Activated naive CD8-positive, alpha-beta T cell treated with anti-CD3 and anti-CD28 coated beads, Interleukin-2, amount 50 U/mL, for 16 hours (primary cell): ENCODE results near the gene CADPS.

Source experiments
- DNase-seq: peaks from one replicate; pipeline ENCODE4 v3.0.0-alpha.2; 2020; ENCODE audit warnings: low read depth, low spot score

The CADPS gene

GRCh38 chr3:62749657-62750056, 125.6 kb downstream of the CADPS start:
- DNase-seq = no peak

- no peak for DNase-seq
These were observed 126.1 kb downstream of the CADPS start for GRCh38 chr3:62749130-62749529.

GRCh38 chr3:62737449-62737848, 137.8 kb downstream of the CADPS start:
- DNase-seq = no peak

GRCh38 chr3:62735510-62735909, 139.7 kb downstream of the CADPS start:
- no peak for DNase-seq

- no peak for DNase-seq
These were observed 142.9 kb downstream of the CADPS start for GRCh38 chr3:62732183-62732904.

- DNase-seq = no peak
These were observed 147.2 kb downstream of the CADPS start for GRCh38 chr3:62727981-62728380.

GRCh38 chr3:62727536-62727935, 147.7 kb downstream of the CADPS start:
- DNase-seq = no peak

GRCh38 chr3:62724503-62724902, 150.7 kb downstream of the CADPS start:
- DNase-seq = no peak

GRCh38 chr3:62723914-62724217, 151.3 kb downstream of the CADPS start:
- DNase-seq = no peak

- no peak for DNase-seq
These were observed 151.9 kb downstream of the CADPS start for GRCh38 chr3:62723166-62723913.

GRCh38 chr3:62722344-62722743, 152.9 kb downstream of the CADPS start:
- no peak for DNase-seq

- DNase-seq = no peak
These were observed 156.5 kb downstream of the CADPS start for GRCh38 chr3:62718515-62719320.

- no peak for DNase-seq
These were observed 157.2 kb downstream of the CADPS start for GRCh38 chr3:62718011-62718410.

- DNase-seq = no peak
These were observed 162.5 kb downstream of the CADPS start for GRCh38 chr3:62712746-62713145.

- DNase-seq = no peak
These were observed 164.5 kb downstream of the CADPS start for GRCh38 chr3:62710751-62711150.

GRCh38 chr3:62708638-62709373, 166.4 kb downstream of the CADPS start:
- DNase-seq = no peak

- no peak for DNase-seq
These were observed 169.5 kb downstream of the CADPS start for GRCh38 chr3:62705721-62706120.

GRCh38 chr3:62703451-62704167, 171.6 kb downstream of the CADPS start:
- no peak for DNase-seq

- DNase-seq = no peak
These were observed 174.9 kb downstream of the CADPS start for GRCh38 chr3:62700357-62700756.

GRCh38 chr3:62699728-62700127, 175.5 kb downstream of the CADPS start:
- no peak for DNase-seq

- DNase-seq = no peak
These were observed 179.2 kb downstream of the CADPS start for GRCh38 chr3:62696011-62696410.
